ENCODE measurements around the gene TNNI3.

Gene TNNI3

GRCh38 chr19:55106591-55106990, 50.9 kb downstream of the TNNI3 start:
- Mint-ChIP-seq H3K4me1 (no peaks in the 10 kb centered on the region), H3K27ac (no peak overlapping the region), H3K36me3 (ENCODE audit: low read depth) (peaks cover 57% of the 10 kb centered on the region), H3K27me3 (ENCODE audit: low read depth) (no peaks in the 10 kb centered on the region), H3K4me3 (no peak overlapping the region), H3K9me3 (peaks cover 3% of the 10 kb centered on the region)
- no peak for TF ChIP-seq CTCF (IDR thresholded peaks at IDR 0.05; ENCODE audit: unreplicated experiment in 3 of 3)

GRCh38 chr19:55105237-55105636, 52.3 kb downstream of the TNNI3 start:
- peaks cover 58% of the 10 kb centered on the region for H3K36me3 Mint-ChIP-seq (ENCODE audit: low read depth)
- H3K27me3 Mint-ChIP-seq (ENCODE audit: low read depth): no peaks in the 10 kb centered on the region
- no peak overlapping the region for H3K27ac Mint-ChIP-seq
- H3K4me3 Mint-ChIP-seq: no peak overlapping the region
- H3K9me3 Mint-ChIP-seq: peaks cover 3% of the 10 kb centered on the region
- no peak for TF ChIP-seq CTCF (IDR thresholded peaks at IDR 0.05; ENCODE audit: unreplicated experiment in 3 of 3)
- H3K4me1 Mint-ChIP-seq: no peaks in the 10 kb centered on the region

GRCh38 chr19:55103190-55103589, 54.3 kb downstream of the TNNI3 start:
- H3K36me3 Mint-ChIP-seq (ENCODE audit: low read depth): peaks cover 45% of the 10 kb centered on the region
- no peak overlapping the region for H3K27ac Mint-ChIP-seq
- TF ChIP-seq CTCF (IDR thresholded peaks at IDR 0.05; ENCODE audit: unreplicated experiment in 3 of 3): no peak
- H3K9me3 Mint-ChIP-seq: peaks cover 3% of the 10 kb centered on the region
- H3K4me3 Mint-ChIP-seq: no peak overlapping the region
- no peaks in the 10 kb centered on the region for H3K27me3 Mint-ChIP-seq (ENCODE audit: low read depth)
- H3K4me1 Mint-ChIP-seq: no peaks in the 10 kb centered on the region
